HG02943 (cell line): Measurements from ENCODE around the gene GHR.
"Not testable (repeated sequence)": the region's sequence is repeated elsewhere in the genome, so short reads cannot be mapped to it uniquely, and the experiment has no call there.

Experiments used
- ATAC-seq: cut with Tn5 transposase; IDR thresholded peaks from one replicate; pipeline ENCODE4 v1.9.1; 2021; ENCODE audit warnings: mild to moderate bottlenecking, low read depth, moderate library complexity; ENCODE audit not compliant: unreplicated experiment

Gene GHR

GRCh38 chr5:42636425-42636824 lies 213.2 kb downstream of the GHR start:
- ATAC-seq: no peak

GRCh38 chr5:42636946-42637345 lies 213.7 kb downstream of the GHR start:
- no peak for ATAC-seq

GRCh38 chr5:42638972-42639371 lies 215.7 kb downstream of the GHR start:
- ATAC-seq: no peak

GRCh38 chr5:42640835-42641234 lies 217.6 kb downstream of the GHR start:
- no peak for ATAC-seq

GRCh38 chr5:42641336-42642005 lies 218.2 kb downstream of the GHR start:
- ATAC-seq: no peak

- no peak for ATAC-seq
These were observed 218.8 kb downstream of the GHR start for GRCh38 chr5:42642006-42642405.

GRCh38 chr5:42643360-42643759 lies 220.1 kb downstream of the GHR start:
- ATAC-seq: no peak

- no peak for ATAC-seq
These were observed 221.9 kb downstream of the GHR start for GRCh38 chr5:42645138-42645537.

GRCh38 chr5:42648036-42648435 lies 224.8 kb downstream of the GHR start:
- no peak for ATAC-seq

- ATAC-seq: no peak
These were observed 225.7 kb downstream of the GHR start for GRCh38 chr5:42648915-42649314.

GRCh38 chr5:42650084-42650483 lies 226.8 kb downstream of the GHR start:
- no peak for ATAC-seq

- no peak for ATAC-seq
These were observed 230.5 kb downstream of the GHR start for GRCh38 chr5:42653705-42654104.

- ATAC-seq: no peak
These were observed 231.4 kb downstream of the GHR start for GRCh38 chr5:42654645-42655044.

GRCh38 chr5:42655982-42656650 lies 232.9 kb downstream of the GHR start:
- ATAC-seq: no peak

- no peak for ATAC-seq
These were observed 233.4 kb downstream of the GHR start for GRCh38 chr5:42656651-42657015.

GRCh38 chr5:42659869-42660268 lies 236.6 kb downstream of the GHR start:
- not testable (repeated sequence) for ATAC-seq

- ATAC-seq: no peak
These were observed 242.6 kb downstream of the GHR start for GRCh38 chr5:42665857-42666256.

GRCh38 chr5:42666869-42667268 lies 243.6 kb downstream of the GHR start:
- no peak for ATAC-seq

- ATAC-seq: no peak
These were observed 245.0 kb downstream of the GHR start for GRCh38 chr5:42668254-42668653.

- no peak for ATAC-seq
These were observed 249.7 kb downstream of the GHR start for GRCh38 chr5:42672925-42673324.

GRCh38 chr5:42675602-42676001 lies 252.4 kb downstream of the GHR start:
- ATAC-seq: no peak

- ATAC-seq: no peak
These were observed 253.1 kb downstream of the GHR start for GRCh38 chr5:42676362-42676761.
